Measurements from ENCODE around the gene COX7A2.

Gene COX7A2

DNA sequence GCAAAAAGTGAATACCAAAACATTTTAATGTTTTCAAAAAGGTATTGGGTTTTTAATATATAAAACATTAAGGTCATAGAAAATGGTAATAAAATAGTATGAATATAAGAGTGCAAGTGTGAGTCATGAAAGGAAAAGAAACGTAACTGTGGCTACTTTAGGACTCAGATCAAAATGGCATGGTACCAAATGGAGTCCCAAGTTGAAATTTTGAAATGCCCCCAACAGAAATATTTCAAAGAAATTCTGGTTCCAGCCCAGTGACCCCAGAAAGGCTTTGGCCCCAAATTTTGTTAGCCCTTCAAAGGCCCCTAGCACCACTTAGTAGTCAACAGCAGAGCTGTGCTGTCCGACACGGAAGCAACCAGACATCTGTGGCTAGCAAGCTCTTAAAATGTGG lies 43.7 kb downstream of the COX7A2 start:
- no peak for DNase-seq (ENCODE audit: low spot score)

- DNase-seq (ENCODE audit: low spot score): no peak
Observed at GRCh38 chr6:75196081-75196687, 47.4 kb downstream of the COX7A2 start.

- no peak for DNase-seq (ENCODE audit: low spot score)
Observed at GRCh38 chr6:75188221-75188925, 55.2 kb downstream of the COX7A2 start.
